Mesothelial cell of epicardium (in vitro differentiated cells): Measurements from ENCODE around the gene HOXC11. TPM values are rescaled to one million over a fixed set of nuclear protein-coding genes. Genes with fewer than 3 reads are reported as not detected.

Source experiments
- DNase-seq, 2 experiments: peaks; one replicate each; pipeline ENCODE4 v3.0.0; 2021; ENCODE audit warnings: low spot score in 2 of 2; ENCODE audit not compliant: unreplicated experiment in 2 of 2
- H3K27ac Mint-ChIP-seq: 2 replicates; pipeline ENCODE4 v1.8.0; 2021; ENCODE audit warnings: mixed read lengths
- H3K27me3 Mint-ChIP-seq: 2 replicates; pipeline ENCODE4 v1.8.0; 2021; ENCODE audit warnings: low read depth, mixed read lengths
- H3K36me3 Mint-ChIP-seq: 2 replicates; pipeline ENCODE4 v1.8.0; 2021; ENCODE audit warnings: mixed read lengths
- H3K4me1 Mint-ChIP-seq: 2 replicates; pipeline ENCODE4 v1.8.0; 2021; ENCODE audit warnings: mixed read lengths
- H3K4me3 Mint-ChIP-seq: 2 replicates; pipeline ENCODE4 v1.8.0; 2021; ENCODE audit warnings: mild to moderate bottlenecking, moderate library complexity, mixed read lengths
- H3K9me3 Mint-ChIP-seq: 2 replicates; pipeline ENCODE4 v1.8.0; 2021; ENCODE audit warnings: mixed read lengths
- CTCF ChIP-seq: fragments of 200-600 bp; sonication (generic); IDR thresholded peaks from one replicate; pipeline ENCODE4 v1.5.0; 2021; ENCODE audit warnings: antibody characterized with exemption; ENCODE audit not compliant: unreplicated experiment
- total RNA-seq: library from RNA; stranded (reverse); gene quantifications from 3 replicates; pipeline ENCODE4 v1.2.1, GENCODE V29; 2021

The HOXC11 gene
- total RNA-seq, 1 donor from 2014 or later, result 0.60 TPM

DNA sequence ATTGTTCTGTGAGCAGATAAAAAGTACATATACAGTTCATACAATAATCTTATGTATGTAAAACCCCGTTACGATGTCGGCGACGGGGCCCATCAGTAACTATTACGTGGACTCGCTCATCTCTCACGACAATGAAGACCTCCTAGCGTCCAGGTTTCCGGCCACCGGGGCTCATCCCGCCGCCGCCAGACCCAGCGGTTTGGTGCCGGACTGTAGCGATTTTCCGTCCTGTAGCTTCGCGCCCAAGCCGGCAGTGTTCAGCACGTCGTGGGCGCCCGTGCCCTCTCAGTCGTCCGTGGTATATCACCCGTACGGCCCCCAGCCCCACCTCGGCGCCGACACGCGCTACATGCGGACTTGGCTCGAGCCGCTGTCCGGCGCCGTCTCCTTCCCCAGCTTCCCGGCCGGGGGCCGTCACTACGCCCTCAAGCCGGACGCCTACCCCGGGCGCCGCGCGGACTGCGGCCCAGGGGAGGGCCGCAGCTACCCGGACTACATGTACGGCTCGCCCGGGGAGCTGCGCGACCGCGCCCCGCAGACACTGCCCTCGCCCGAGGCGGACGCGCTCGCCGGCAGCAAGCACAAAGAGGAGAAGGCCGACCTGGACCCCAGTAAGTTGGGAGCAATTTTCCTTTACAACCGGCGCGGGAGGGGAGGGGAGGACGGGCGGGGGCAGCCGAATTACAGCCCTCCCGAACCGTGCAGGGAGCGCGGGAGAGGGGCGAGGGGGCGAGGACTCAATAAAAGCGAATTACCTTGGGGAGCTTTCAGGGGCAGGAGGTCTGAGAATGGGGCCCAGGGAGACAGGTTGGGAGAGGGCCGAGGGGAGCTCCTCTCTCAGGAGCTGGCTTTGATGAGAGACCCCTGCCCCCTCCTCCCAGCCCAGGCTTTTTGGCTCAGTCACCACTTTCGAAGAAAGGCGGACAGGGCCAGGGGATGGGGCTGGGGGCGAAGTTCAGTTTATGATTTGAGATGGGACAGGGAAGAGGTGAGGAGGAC, 27.5 kb downstream of the HOXC11 start, which contains the start of gene HOXC9:
Gene HOXC9, plus strand, starts transcription at position 46 of the 999 bp plus-strand sequence. Its CDS starts 28 bp downstream, at position 74.
- DNase-seq, result no peak
- TF ChIP-seq CTCF, result no peak
- H3K4me3 Mint-ChIP-seq, result peak within 1 kb of the TSS; percentile 71
- peak within 1 kb of the TSS; percentile 34 for H3K27ac Mint-ChIP-seq
- no peaks in the 10 kb centered on the region for H3K9me3 Mint-ChIP-seq
- H3K36me3 Mint-ChIP-seq, result peaks cover 3% of the 10 kb centered on the region
- H3K27me3 Mint-ChIP-seq, result peaks cover 100% of the 10 kb centered on the region
- peaks cover 21% of the 10 kb centered on the region for H3K4me1 Mint-ChIP-seq

GRCh38 chr12:54001283-54002187, 28.6 kb downstream of the HOXC11 start:
- H3K27ac Mint-ChIP-seq, result no peak overlapping the region
- peaks cover 100% of the 10 kb centered on the region for H3K27me3 Mint-ChIP-seq
- DNase-seq, result no peak
- TF ChIP-seq CTCF, result no peak
- H3K9me3 Mint-ChIP-seq, result no peaks in the 10 kb centered on the region
- peaks cover 24% of the 10 kb centered on the region for H3K4me1 Mint-ChIP-seq
- H3K36me3 Mint-ChIP-seq, result peaks cover 3% of the 10 kb centered on the region
- peak overlapping the region; percentile 71 for H3K4me3 Mint-ChIP-seq

- no peak for TF ChIP-seq CTCF
- Mint-ChIP-seq H3K9me3 (no peaks in the 10 kb centered on the region), H3K27me3 (peaks cover 100% of the 10 kb centered on the region), H3K27ac (no peak overlapping the region), H3K4me1 (peaks cover 24% of the 10 kb centered on the region), H3K36me3 (peaks cover 3% of the 10 kb centered on the region), H3K4me3 (no peak overlapping the region)
- no peak for DNase-seq
Measured at GRCh38 chr12:54002278-54002914, 29.5 kb downstream of the HOXC11 start.

DNA sequence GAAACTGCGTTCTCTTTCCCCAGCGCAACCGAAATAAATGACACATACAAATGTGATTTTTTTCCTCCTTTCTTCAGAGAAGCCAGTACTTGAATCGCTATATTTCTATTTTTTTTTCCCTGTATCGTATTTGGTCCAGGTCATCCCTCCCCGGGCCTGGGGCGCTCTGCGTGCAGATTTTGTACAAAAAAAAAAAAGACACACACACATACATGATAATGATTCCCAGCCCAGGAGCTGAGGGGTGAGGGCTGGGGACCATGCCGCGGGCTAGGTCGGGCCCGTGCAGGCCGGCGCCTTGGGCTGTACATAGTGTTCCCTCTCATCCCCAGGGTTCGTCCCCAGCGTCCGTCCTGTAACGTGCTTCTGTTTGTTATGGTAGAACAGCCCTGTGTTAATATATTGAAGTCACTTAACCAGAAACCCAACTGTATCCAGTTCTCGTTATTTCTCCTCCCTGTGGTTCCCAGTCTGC, 30.0 kb downstream of the HOXC11 start:
- H3K4me3 Mint-ChIP-seq, result no peak overlapping the region
- no peaks in the 10 kb centered on the region for H3K9me3 Mint-ChIP-seq
- TF ChIP-seq CTCF, result no peak
- peaks cover 24% of the 10 kb centered on the region for H3K4me1 Mint-ChIP-seq
- H3K27ac Mint-ChIP-seq, result no peak overlapping the region
- peaks cover 3% of the 10 kb centered on the region for H3K36me3 Mint-ChIP-seq
- peaks cover 100% of the 10 kb centered on the region for H3K27me3 Mint-ChIP-seq
- DNase-seq, result no peak

- H3K27me3 Mint-ChIP-seq, result peaks cover 99% of the 10 kb centered on the region
- H3K4me3 Mint-ChIP-seq, result no peak overlapping the region
- TF ChIP-seq CTCF, result no peak
- H3K36me3 Mint-ChIP-seq, result peaks cover 3% of the 10 kb centered on the region
- H3K27ac Mint-ChIP-seq, result no peak overlapping the region
- peaks cover 24% of the 10 kb centered on the region for H3K4me1 Mint-ChIP-seq
- no peak for DNase-seq
- no peaks in the 10 kb centered on the region for H3K9me3 Mint-ChIP-seq
Measured at GRCh38 chr12:54003625-54004024, 30.7 kb downstream of the HOXC11 start.
